HEK293 (cell line): ENCODE data around the gene POLD2.

Experiments
- CTCF ChIP-seq: fragments of 450-650 bp; formaldehyde crosslinking; IDR thresholded peaks from 2 replicates; pipeline ENCODE4 v1.5.1; 2016; ENCODE audit warnings: missing biosample characterization, missing genetic modification characterization
- KLF16 ChIP-seq: fragments of 450-650 bp; formaldehyde crosslinking; IDR thresholded peaks from 2 replicates; pipeline ENCODE4 v1.5.1; 2017; ENCODE audit warnings: missing biosample characterization, missing genetic modification characterization
- PRDM2 ChIP-seq: fragments of 450-650 bp; formaldehyde crosslinking; IDR thresholded peaks from 2 replicates; pipeline ENCODE4 v1.5.1; 2016; ENCODE audit warnings: missing biosample characterization, missing genetic modification characterization, borderline replicate concordance
- SALL2 ChIP-seq: fragments of 450-650 bp; formaldehyde crosslinking; IDR thresholded peaks from 2 replicates; pipeline ENCODE4 v1.5.0; 2017; ENCODE audit warnings: missing biosample characterization, mild to moderate bottlenecking, missing genetic modification characterization, borderline replicate concordance
- SCRT1 ChIP-seq: fragments of 450-650 bp; formaldehyde crosslinking; IDR thresholded peaks from 2 replicates; pipeline ENCODE4 v1.5.1; 2016; ENCODE audit warnings: missing biosample characterization, missing genetic modification characterization, borderline replicate concordance
- SP3 ChIP-seq: fragments of 450-650 bp; formaldehyde crosslinking; IDR thresholded peaks from 2 replicates; pipeline ENCODE4 v1.5.1; 2016; ENCODE audit warnings: missing biosample characterization, missing genetic modification characterization
- YY1 ChIP-seq: fragments of 450-650 bp; formaldehyde crosslinking; IDR thresholded peaks from 2 replicates; pipeline ENCODE4 v1.5.1; 2018; ENCODE audit warnings: missing biosample characterization, missing genetic modification characterization
- YY2 ChIP-seq: fragments of 450-650 bp; formaldehyde crosslinking; IDR thresholded peaks from 2 replicates; pipeline ENCODE4 v1.5.1; 2016; ENCODE audit warnings: missing biosample characterization, missing genetic modification characterization
- ZIC2 ChIP-seq: fragments of 450-650 bp; formaldehyde crosslinking; IDR thresholded peaks from 2 replicates; pipeline ENCODE4 v1.5.1; 2016; ENCODE audit warnings: missing biosample characterization, missing genetic modification characterization
- ZNF174 ChIP-seq: fragments of 450-650 bp; formaldehyde crosslinking; IDR thresholded peaks from 2 replicates; pipeline ENCODE4 v1.5.0; 2017; ENCODE audit warnings: missing biosample characterization, mild to moderate bottlenecking, missing genetic modification characterization
- ZNF223 ChIP-seq: fragments of 450-650 bp; formaldehyde crosslinking; IDR thresholded peaks from 2 replicates; pipeline ENCODE4 v1.5.1; 2016; ENCODE audit warnings: missing biosample characterization, missing genetic modification characterization
- ZNF239 ChIP-seq: fragments of 450-650 bp; formaldehyde crosslinking; IDR thresholded peaks from 2 replicates; pipeline ENCODE4 v1.5.1; 2016; ENCODE audit warnings: missing biosample characterization, missing genetic modification characterization
- ZNF302 ChIP-seq: fragments of 450-650 bp; formaldehyde crosslinking; IDR thresholded peaks from 2 replicates; pipeline ENCODE4 v1.5.1; 2016; ENCODE audit warnings: missing biosample characterization, missing genetic modification characterization, low read depth
- ZNF324 ChIP-seq: fragments of 450-650 bp; formaldehyde crosslinking; IDR thresholded peaks from 2 replicates; pipeline ENCODE4 v1.5.1; 2016; ENCODE audit warnings: missing biosample characterization, missing genetic modification characterization
- ZNF37A ChIP-seq: fragments of 450-650 bp; IDR thresholded peaks from 2 replicates; pipeline ENCODE4 v1.5.1; 2018; ENCODE audit warnings: missing biosample characterization, missing genetic modification characterization
- ZNF610 ChIP-seq: fragments of 450-650 bp; formaldehyde crosslinking; IDR thresholded peaks from 2 replicates; pipeline ENCODE4 v1.5.1; 2016; ENCODE audit warnings: missing biosample characterization, missing genetic modification characterization, borderline replicate concordance
- TF ChIP-seq, protein P1 (sequence below): fragments of 450-650 bp; formaldehyde crosslinking; IDR thresholded peaks from 2 replicates; pipeline ENCODE4 v1.5.1; 2017; ENCODE audit warnings: missing biosample characterization, missing genetic modification characterization
- TF ChIP-seq, protein P2 (sequence below): fragments of 450-650 bp; formaldehyde crosslinking; IDR thresholded peaks from 2 replicates; pipeline ENCODE4 v1.5.1; 2016; ENCODE audit warnings: missing biosample characterization, missing genetic modification characterization, low read depth
- TF ChIP-seq, protein P3 (sequence below): fragments of 450-650 bp; formaldehyde crosslinking; IDR thresholded peaks from 2 replicates; pipeline ENCODE4 v1.5.1; 2016; ENCODE audit warnings: missing biosample characterization, missing genetic modification characterization
- TF ChIP-seq, protein P4 (sequence below): IDR thresholded peaks from 2 replicates; pipeline ENCODE4 v1.6.1; 2011; ENCODE audit warnings: mild to moderate bottlenecking, low read depth, low read length, borderline replicate concordance
- TF ChIP-seq, protein P5 (sequence below): fragments of 450-650 bp; formaldehyde crosslinking; IDR thresholded peaks from 2 replicates; pipeline ENCODE4 v1.5.1; 2016; ENCODE audit warnings: missing biosample characterization, missing genetic modification characterization

The POLD2 gene

GRCh38 chr7:44134943-44135628 is 11.7 kb upstream of the POLD2 start (continued):
- TF ChIP-seq ZIC2 (tag by site-specific recombination) = peak; percentile 58
- TF ChIP-seq ZNF239 (tag by site-specific recombination) = no peak
- no peak for TF ChIP-seq ZNF223 (tag by site-specific recombination)
- no peak for TF ChIP-seq ZNF174 (tag by site-specific recombination)
- TF ChIP-seq YY1 (tag by site-specific recombination) = no peak
- TF ChIP-seq, protein P1, sequence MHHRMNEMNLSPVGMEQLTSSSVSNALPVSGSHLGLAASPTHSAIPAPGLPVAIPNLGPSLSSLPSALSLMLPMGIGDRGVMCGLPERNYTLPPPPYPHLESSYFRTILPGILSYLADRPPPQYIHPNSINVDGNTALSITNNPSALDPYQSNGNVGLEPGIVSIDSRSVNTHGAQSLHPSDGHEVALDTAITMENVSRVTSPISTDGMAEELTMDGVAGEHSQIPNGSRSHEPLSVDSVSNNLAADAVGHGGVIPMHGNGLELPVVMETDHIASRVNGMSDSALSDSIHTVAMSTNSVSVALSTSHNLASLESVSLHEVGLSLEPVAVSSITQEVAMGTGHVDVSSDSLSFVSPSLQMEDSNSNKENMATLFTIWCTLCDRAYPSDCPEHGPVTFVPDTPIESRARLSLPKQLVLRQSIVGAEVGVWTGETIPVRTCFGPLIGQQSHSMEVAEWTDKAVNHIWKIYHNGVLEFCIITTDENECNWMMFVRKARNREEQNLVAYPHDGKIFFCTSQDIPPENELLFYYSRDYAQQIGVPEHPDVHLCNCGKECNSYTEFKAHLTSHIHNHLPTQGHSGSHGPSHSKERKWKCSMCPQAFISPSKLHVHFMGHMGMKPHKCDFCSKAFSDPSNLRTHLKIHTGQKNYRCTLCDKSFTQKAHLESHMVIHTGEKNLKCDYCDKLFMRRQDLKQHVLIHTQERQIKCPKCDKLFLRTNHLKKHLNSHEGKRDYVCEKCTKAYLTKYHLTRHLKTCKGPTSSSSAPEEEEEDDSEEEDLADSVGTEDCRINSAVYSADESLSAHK (tag by site-specific recombination) = no peak
- no peak for TF ChIP-seq ZNF302 (tag by site-specific recombination)
- TF ChIP-seq PRDM2 (tag by site-specific recombination) = no peak
- TF ChIP-seq ZNF324 (tag by site-specific recombination) = no peak
- TF ChIP-seq, protein P2, sequence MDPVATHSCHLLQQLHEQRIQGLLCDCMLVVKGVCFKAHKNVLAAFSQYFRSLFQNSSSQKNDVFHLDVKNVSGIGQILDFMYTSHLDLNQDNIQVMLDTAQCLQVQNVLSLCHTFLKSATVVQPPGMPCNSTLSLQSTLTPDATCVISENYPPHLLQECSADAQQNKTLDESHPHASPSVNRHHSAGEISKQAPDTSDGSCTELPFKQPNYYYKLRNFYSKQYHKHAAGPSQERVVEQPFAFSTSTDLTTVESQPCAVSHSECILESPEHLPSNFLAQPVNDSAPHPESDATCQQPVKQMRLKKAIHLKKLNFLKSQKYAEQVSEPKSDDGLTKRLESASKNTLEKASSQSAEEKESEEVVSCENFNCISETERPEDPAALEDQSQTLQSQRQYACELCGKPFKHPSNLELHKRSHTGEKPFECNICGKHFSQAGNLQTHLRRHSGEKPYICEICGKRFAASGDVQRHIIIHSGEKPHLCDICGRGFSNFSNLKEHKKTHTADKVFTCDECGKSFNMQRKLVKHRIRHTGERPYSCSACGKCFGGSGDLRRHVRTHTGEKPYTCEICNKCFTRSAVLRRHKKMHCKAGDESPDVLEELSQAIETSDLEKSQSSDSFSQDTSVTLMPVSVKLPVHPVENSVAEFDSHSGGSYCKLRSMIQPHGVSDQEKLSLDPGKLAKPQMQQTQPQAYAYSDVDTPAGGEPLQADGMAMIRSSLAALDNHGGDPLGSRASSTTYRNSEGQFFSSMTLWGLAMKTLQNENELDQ (tag by site-specific recombination) = no peak
- TF ChIP-seq, protein P3, sequence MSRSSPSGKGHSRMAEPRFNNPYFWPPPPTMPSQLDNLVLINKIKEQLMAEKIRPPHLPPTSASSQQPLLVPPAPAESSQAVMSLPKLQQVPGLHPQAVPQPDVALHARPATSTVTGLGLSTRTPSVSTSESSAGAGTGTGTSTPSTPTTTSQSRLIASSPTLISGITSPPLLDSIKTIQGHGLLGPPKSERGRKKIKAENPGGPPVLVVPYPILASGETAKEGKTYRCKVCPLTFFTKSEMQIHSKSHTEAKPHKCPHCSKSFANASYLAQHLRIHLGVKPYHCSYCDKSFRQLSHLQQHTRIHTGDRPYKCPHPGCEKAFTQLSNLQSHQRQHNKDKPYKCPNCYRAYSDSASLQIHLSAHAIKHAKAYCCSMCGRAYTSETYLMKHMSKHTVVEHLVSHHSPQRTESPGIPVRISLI = peak; percentile 69; the same call in 1 of the 2 replicates
- no peak for TF ChIP-seq KLF16 (tag by site-specific recombination)
- no peak for TF ChIP-seq CTCF (tag by site-specific recombination)
- TF ChIP-seq SCRT1 (tag by site-specific recombination) = peak; percentile 72; the same call in 1 of the 2 replicates
- no peak for TF ChIP-seq YY2 (tag by site-specific recombination)
- TF ChIP-seq ZNF610 = no peak
- TF ChIP-seq SALL2 = no peak
- TF ChIP-seq SP3 (tag by site-specific recombination) = no peak
- TF ChIP-seq, protein P4, sequence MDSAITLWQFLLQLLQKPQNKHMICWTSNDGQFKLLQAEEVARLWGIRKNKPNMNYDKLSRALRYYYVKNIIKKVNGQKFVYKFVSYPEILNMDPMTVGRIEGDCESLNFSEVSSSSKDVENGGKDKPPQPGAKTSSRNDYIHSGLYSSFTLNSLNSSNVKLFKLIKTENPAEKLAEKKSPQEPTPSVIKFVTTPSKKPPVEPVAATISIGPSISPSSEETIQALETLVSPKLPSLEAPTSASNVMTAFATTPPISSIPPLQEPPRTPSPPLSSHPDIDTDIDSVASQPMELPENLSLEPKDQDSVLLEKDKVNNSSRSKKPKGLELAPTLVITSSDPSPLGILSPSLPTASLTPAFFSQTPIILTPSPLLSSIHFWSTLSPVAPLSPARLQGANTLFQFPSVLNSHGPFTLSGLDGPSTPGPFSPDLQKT = no peak
- TF ChIP-seq ZNF37A (tag by site-specific recombination) = no peak
- TF ChIP-seq, protein P5, sequence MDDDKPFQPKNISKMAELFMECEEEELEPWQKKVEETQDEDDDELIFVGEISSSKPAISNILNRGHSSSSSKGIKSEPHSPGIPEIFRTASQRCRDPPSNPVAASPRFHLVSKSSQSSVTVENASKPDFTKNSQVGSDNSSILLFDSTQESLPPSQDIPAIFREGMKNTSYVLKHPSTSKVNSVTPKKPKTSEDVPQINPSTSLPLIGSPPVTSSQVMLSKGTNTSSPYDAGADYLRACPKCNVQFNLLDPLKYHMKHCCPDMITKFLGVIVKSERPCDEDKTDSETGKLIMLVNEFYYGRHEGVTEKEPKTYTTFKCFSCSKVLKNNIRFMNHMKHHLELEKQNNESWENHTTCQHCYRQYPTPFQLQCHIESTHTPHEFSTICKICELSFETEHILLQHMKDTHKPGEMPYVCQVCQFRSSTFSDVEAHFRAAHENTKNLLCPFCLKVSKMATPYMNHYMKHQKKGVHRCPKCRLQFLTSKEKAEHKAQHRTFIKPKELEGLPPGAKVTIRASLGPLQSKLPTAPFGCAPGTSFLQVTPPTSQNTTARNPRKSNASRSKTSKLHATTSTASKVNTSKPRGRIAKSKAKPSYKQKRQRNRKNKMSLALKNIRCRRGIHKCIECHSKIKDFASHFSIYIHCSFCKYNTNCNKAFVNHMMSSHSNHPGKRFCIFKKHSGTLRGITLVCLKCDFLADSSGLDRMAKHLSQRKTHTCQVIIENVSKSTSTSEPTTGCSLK = no peak
